Transverse colon (tissue), 4 donors: Measurements from ENCODE around the gene LRR1. TPM values are rescaled to one million over a fixed set of nuclear protein-coding genes. Genes with fewer than 3 reads are reported as not detected.
"Not testable (repeated sequence)": the region's sequence is repeated elsewhere in the genome, so short reads cannot be mapped to it uniquely, and the experiment has no call there.

ENCODE experiments used
- DNase-seq: peaks from one replicate; pipeline ENCODE4 v3.0.0-alpha.2; 2019
- H3K27ac ChIP-seq, 4 donors: fragments of 200-600 bp; sonication (generic); 2 replicates each; pipeline ENCODE4 v1.5.1; 2016 to 2018; ENCODE audit warnings: inconsistent platforms in 4 of 4
- H3K27me3 ChIP-seq: fragments of 200-600 bp; sonication (generic); 2 replicates; pipeline ENCODE4 v1.5.1; 2017; ENCODE audit warnings: inconsistent platforms
- H3K36me3 ChIP-seq, 4 donors: fragments of 200-600 bp; sonication (generic); 2 replicates each; pipeline ENCODE4 v1.5.1; 2017 to 2019; ENCODE audit warnings: inconsistent platforms in 4 of 4
- H3K4me1 ChIP-seq, 4 donors: fragments of 200-600 bp; sonication (generic); 2 replicates each; pipeline ENCODE4 v1.5.1; 2017 to 2020; ENCODE audit warnings: inconsistent platforms in 4 of 4
- H3K4me3 ChIP-seq, 4 donors: fragments of 200-600 bp; sonication (generic); 1 replicate in 1 of 4; 2 replicates in 3 of 4; pipeline versions ENCODE4 v1.5.1 to v1.6.1; 2017 to 2019; ENCODE audit warnings: inconsistent platforms in 4 of 4
- H3K9me3 ChIP-seq, 2 donors: fragments of 200-600 bp; sonication (generic); 2 replicates each; pipeline ENCODE4 v1.5.1; 2017 to 2019; ENCODE audit warnings: inconsistent platforms in 2 of 2
- CTCF ChIP-seq, 5 experiments: fragments of 200-600 bp in 3 of 5; fragments of 450-650 bp in 2 of 5; sonication (generic) in 3 of 5; IDR thresholded peaks; 1 replicate in 2 of 5; 2 replicates in 3 of 5; pipeline ENCODE4 v1.5.1; 2016 to 2017; ENCODE audit warnings: antibody characterized with exemption in 5 of 5, inconsistent platforms in 3 of 5, mild to moderate bottlenecking in 2 of 5, moderate library complexity in 1 of 5
- EP300 ChIP-seq: sonication (generic); formaldehyde crosslinking; IDR thresholded peaks from one replicate; pipeline ENCODE4 v1.6.1; 2017; ENCODE audit warnings: antibody characterized with exemption, low read depth
- POLR2A ChIP-seq: fragments of 450-650 bp; IDR thresholded peaks from one replicate; pipeline ENCODE4 v1.6.1; 2016; ENCODE audit warnings: antibody characterized with exemption, mild to moderate bottlenecking, moderate library complexity
- POLR2AphosphoS5 ChIP-seq, 3 donors: sonication (generic); formaldehyde crosslinking; IDR thresholded peaks; one replicate each; pipeline ENCODE4 v1.6.1; 2016; ENCODE audit warnings: antibody characterized with exemption in 3 of 3
- WGBS, 2 donors: methylation state at CpG; one replicate each; pipeline ENCODE4 v1.1.5; 2018; ENCODE audit warnings: low coverage in 1 of 2; 5-methylcytosine and 5-hydroxymethylcytosine counted together
- in situ Hi-C, 4 donors: fragments of 200-750 bp; cut with MboI; loops; one replicate each; pipeline versions ENCODE4 v1.15.0 to v1.15.1; 2017; ENCODE audit warnings: low sequenced_read_pairs in 3 of 4, low pct_ligation_motif_present in 1 of 4, low pct_unique_long_range_greater_than_20kb in 1 of 4
- intact Hi-C: fragments of 100-400 bp; cut with DNase I; formaldehyde crosslinking; loops from one replicate; pipeline ENCODE4 v1.15.1; 2023; ENCODE audit warnings: low total_unique reads
- total RNA-seq, 4 donors: library from RNA; depleted of rRNA; stranded (reverse); fragments of >200 nt; gene quantifications; one replicate each; pipeline ENCODE4 v1.1.0, GENCODE V29; 2016

Gene LRR1
- total RNA-seq, 4 donors from 2014 or later: 3.0 to 17.1 (median 12.4) TPM; not detected in 1

- WGBS, 2 donors: 76% methylated on average over 4 to 6 of the region's 6 CpGs
- in situ Hi-C loops: no loop called here
- DNase-seq: no peak
Measured at GRCh38 chr14:49617852-49618519, 19.2 kb downstream of the LRR1 start.

GRCh38 chr14:49619273-49619672, 20.5 kb downstream of the LRR1 start:
- intact Hi-C loops, H3K9me3 ChIP-seq, in situ Hi-C loops, H3K27me3 ChIP-seq: not testable (repeated sequence)
- H3K4me3 ChIP-seq: peak overlapping the region; percentile 79 to 99 (median 90)
- peaks cover 5 to 50% (median 37%) of the 10 kb centered on the region in 4 donors for H3K4me1 ChIP-seq
- H3K36me3 ChIP-seq: peaks cover 0 to 12% (median 3%) of the 10 kb centered on the region in 4 donors
- peak overlapping the region; percentile 95 to 99 (median 96) for H3K27ac ChIP-seq
- DNase-seq: peak; percentile 25
- 29 to 41% methylated on average over 6 to 19 of the region's 19 CpGs for WGBS, 2 donors

More at GRCh38 chr14:49617852-49618519, 19.2 kb downstream of the LRR1 start:
- Histone ChIP-seq H3K4me1 (peaks cover 5 to 37% (median 24%) of the 10 kb centered on the region in 4 donors), H3K36me3 (peaks cover 0 to 14% (median 3%) of the 10 kb centered on the region in 4 donors), H3K4me3 (no peak overlapping the region), H3K9me3 (no peaks in the 10 kb centered on the region), H3K27me3 (no peaks in the 10 kb centered on the region), H3K27ac (no peak overlapping the region)
- TF ChIP-seq EP300 (no peak), POLR2A (no peak), POLR2AphosphoS5 (IDR thresholded peaks at IDR 0.05) (no peak), CTCF (IDR thresholded peaks at IDR 0.05) (no peak)
- intact Hi-C loops: no loop called here

DNA sequence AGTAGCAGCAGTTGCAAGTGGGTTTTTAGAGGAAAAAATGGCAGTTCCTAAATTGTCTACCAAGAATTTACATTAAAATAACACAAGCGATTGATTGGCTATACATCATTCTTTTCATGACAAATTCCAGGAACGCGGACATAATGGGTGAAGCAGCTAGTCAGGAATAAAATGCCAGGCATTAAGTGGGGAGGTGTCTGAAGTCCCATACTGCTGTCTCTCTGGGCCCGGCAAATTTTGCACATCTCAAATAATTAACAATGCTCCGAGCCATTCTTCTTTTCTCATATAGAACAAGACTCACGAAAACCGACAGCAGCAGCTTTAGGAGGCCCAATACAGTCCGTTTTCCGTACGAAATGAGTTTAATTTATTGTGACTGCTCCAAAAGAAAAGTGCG, 21.0 kb downstream of the LRR1 start:
- intact Hi-C loops: no loop called here
- in situ Hi-C loops: no loop called here
- Histone ChIP-seq H3K27me3 (no peaks in the 10 kb centered on the region), H3K36me3 (peaks cover 0 to 10% (median 3%) of the 10 kb centered on the region in 4 donors), H3K4me1 (peaks cover 5 to 54% (median 39%) of the 10 kb centered on the region in 4 donors), H3K4me3 (peak overlapping the region; percentile 79 to 99 (median 90)), H3K27ac (peak overlapping the region; percentile 95 to 99 (median 96)), H3K9me3 (no peaks in the 10 kb centered on the region)
- no peak for DNase-seq
- WGBS, 2 donors: 1% methylated on average over 10 to 11 of the region's 11 CpGs
- TF ChIP-seq POLR2AphosphoS5 (IDR thresholded peaks at IDR 0.05): no peak
- no peak for TF ChIP-seq EP300
- TF ChIP-seq POLR2A: no peak
- TF ChIP-seq CTCF (IDR thresholded peaks at IDR 0.05): no peak

DNA sequence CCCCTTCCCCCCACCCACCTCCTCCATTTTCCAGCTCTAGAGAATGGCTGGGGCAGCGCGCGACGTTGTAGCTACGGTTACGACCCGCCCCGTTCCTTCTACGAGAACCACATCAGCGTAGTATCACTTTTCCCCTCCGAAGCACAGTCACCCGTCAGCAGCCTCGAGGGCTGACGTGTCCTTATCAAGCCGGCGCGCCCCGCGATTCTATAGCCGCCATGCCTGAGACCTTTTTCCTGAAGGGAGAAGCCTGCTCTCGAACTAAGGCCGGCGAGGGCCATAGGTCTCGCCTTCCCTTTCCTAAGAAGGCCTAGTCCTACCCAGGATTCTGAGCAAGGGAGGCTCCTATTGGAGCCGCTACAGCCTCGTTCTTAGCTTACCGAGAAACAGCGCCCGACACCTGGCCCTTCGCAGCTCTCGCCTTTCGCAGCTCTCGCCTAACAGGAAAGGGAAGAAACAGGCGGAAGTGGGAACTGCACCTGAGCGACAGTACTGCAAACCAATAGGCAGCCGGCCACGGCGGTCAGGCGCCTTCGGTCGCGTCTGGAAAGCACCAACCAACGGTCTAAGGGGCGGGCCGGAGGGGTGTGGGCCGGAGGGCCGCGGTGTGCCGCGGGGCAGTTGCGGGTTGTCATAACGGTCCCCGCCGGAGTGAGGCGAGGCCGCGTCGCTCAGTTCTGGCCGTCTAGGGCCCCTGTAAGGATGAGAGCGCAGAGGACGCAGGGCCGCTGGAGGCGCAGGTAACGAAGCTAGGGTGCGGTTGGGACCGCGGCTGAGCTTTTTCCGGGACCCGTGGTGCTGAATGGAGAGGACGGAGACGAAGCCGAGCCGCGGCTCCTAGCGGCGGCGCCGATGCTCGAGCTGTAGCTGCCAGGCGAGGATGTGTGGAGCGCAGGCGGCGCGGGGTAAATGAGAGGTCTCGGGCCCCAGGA, 21.7 kb downstream of the LRR1 start, which contains the start of the genes MGAT2 and RPL36AL:
MGAT2 (plus strand) TSS at position 618 of the 932 bp plus-strand sequence. CDS start 470 bp downstream, outside the sequence.
RPL36AL (minus strand) TSS at position 445 of the 932 bp plus-strand sequence. CDS start 1,522 bp downstream, outside the sequence.
- DNase-seq: peak; percentile 99
- no peak for TF ChIP-seq EP300
- TF ChIP-seq CTCF (IDR thresholded peaks at IDR 0.05): peak in 4 of 5 experiments; percentile 1 to 60 (median 36)
- TF ChIP-seq POLR2A: peak; percentile 99
- TF ChIP-seq POLR2AphosphoS5 (IDR thresholded peaks at IDR 0.05): peak; percentile 98 to 100 (median 99)
- H3K4me3 ChIP-seq: peak within 1 kb of the TSS; percentile 79 to 99 (median 93)
- in situ Hi-C loops (no loop called here), intact Hi-C loops (no loop called here)
- peak within 1 kb of the TSS; percentile 95 to 99 (median 96) for H3K27ac ChIP-seq
- peaks cover 0 to 12% (median 3%) of the 10 kb centered on the region in 4 donors for H3K36me3 ChIP-seq
- 0% methylated on average over 9 to 79 of the region's 85 CpGs for WGBS, 2 donors
- peaks cover 5 to 58% (median 39%) of the 10 kb centered on the region in 4 donors for H3K4me1 ChIP-seq
- H3K9me3 ChIP-seq: no peaks in the 10 kb centered on the region
- H3K27me3 ChIP-seq: no peaks in the 10 kb centered on the region
